ENCODE measurements around the gene CEP112.

Gene CEP112

DNA sequence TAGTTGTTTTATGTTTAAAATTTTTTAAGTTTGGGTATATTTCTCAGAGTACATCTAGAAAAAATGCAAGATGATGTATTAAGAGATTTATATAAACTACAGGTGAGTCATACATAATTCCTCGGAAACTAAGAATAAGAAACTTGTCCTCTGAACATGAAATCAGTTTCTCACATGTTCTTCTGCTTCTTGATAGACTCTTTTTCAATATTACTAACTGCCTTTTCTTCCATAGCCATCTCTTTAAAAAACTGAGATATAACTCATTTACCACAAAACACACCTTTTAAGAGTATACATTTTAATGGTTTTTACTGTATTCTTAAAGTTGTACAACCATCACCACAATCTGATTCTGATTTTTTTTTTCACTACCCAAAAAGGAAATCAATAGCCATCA lies 392.1 kb downstream of the CEP112 start:
- DNase-seq (ENCODE audit: insufficient read length, low spot score) = no peak
- FAIRE-seq = no peak

GRCh38 chr17:65799454-65799853 lies 392.5 kb downstream of the CEP112 start:
- no peak for DNase-seq (ENCODE audit: insufficient read length, low spot score)
- FAIRE-seq = no peak
- TF ChIP-seq, protein P1, sequence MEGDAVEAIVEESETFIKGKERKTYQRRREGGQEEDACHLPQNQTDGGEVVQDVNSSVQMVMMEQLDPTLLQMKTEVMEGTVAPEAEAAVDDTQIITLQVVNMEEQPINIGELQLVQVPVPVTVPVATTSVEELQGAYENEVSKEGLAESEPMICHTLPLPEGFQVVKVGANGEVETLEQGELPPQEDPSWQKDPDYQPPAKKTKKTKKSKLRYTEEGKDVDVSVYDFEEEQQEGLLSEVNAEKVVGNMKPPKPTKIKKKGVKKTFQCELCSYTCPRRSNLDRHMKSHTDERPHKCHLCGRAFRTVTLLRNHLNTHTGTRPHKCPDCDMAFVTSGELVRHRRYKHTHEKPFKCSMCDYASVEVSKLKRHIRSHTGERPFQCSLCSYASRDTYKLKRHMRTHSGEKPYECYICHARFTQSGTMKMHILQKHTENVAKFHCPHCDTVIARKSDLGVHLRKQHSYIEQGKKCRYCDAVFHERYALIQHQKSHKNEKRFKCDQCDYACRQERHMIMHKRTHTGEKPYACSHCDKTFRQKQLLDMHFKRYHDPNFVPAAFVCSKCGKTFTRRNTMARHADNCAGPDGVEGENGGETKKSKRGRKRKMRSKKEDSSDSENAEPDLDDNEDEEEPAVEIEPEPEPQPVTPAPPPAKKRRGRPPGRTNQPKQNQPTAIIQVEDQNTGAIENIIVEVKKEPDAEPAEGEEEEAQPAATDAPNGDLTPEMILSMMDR (IDR thresholded peaks at IDR 0.05; ENCODE audit: insufficient read depth, missing control alignments) = no peak

More for the DNA sequence above, 392.1 kb downstream of the CEP112 start:
- TF ChIP-seq, protein P1 (IDR thresholded peaks at IDR 0.05; ENCODE audit: insufficient read depth, missing control alignments) = no peak

- TF ChIP-seq, protein P1 (IDR thresholded peaks at IDR 0.05; ENCODE audit: insufficient read depth, missing control alignments) = peak; percentile 46
- no peak for DNase-seq (ENCODE audit: insufficient read length, low spot score)
- no peak for FAIRE-seq
Measured at GRCh38 chr17:65797809-65798208, 394.1 kb downstream of the CEP112 start.

- FAIRE-seq = no peak
- TF ChIP-seq, protein P1 (IDR thresholded peaks at IDR 0.05; ENCODE audit: insufficient read depth, missing control alignments) = no peak
- no peak for DNase-seq (ENCODE audit: insufficient read length, low spot score)
Measured at GRCh38 chr17:65797101-65797500, 394.8 kb downstream of the CEP112 start.

- FAIRE-seq (no peak), DNase-seq (ENCODE audit: insufficient read length, low spot score) (no peak)
- TF ChIP-seq, protein P1 (IDR thresholded peaks at IDR 0.05; ENCODE audit: insufficient read depth, missing control alignments) = peak; percentile 69
Measured at GRCh38 chr17:65794572-65794971, 397.4 kb downstream of the CEP112 start.

- DNase-seq (ENCODE audit: insufficient read length, low spot score) (no peak), FAIRE-seq (no peak)
- TF ChIP-seq, protein P1 (IDR thresholded peaks at IDR 0.05; ENCODE audit: insufficient read depth, missing control alignments) = no peak
Measured at GRCh38 chr17:65790241-65790640, 401.7 kb downstream of the CEP112 start.

DNA sequence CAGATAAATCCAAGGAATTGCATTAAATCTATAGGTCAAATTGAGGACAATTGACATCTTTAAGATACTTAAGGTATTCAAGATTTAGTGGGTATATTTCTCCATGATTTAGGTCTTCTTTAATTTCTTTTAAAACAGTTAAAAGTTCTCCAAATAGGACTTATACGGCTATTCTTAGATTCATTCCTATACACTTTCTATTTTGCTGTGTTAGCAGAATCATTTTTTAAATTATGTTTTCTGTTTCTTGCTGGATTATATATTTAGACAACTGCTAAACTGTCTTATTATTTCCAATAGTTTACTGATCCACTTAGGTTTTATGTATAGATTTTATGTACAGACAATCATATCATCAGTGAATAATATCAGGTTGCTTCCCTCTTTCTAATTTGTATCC lies 404.4 kb downstream of the CEP112 start:
- TF ChIP-seq, protein P1 (IDR thresholded peaks at IDR 0.05; ENCODE audit: insufficient read depth, missing control alignments) = no peak
- no peak for DNase-seq (ENCODE audit: insufficient read length, low spot score)
- FAIRE-seq = no peak
